Raji (cell line): ENCODE data around the gene KLHL25.

Source experiments
- POLR2A ChIP-seq: IDR thresholded peaks from 2 replicates; pipeline ENCODE4 v1.6.1; 2011; ENCODE audit warnings: low read depth, low read length, control low read depth; ENCODE audit not compliant: insufficient read depth

The KLHL25 gene

GRCh38 chr15:85727068-85727467, 67.7 kb downstream of the KLHL25 start:
- TF ChIP-seq POLR2A = no peak

GRCh38 chr15:85726454-85726853, 68.3 kb downstream of the KLHL25 start:
- no peak for TF ChIP-seq POLR2A

GRCh38 chr15:85725564-85725963, 69.2 kb downstream of the KLHL25 start:
- no peak for TF ChIP-seq POLR2A

- TF ChIP-seq POLR2A = no peak
Observed at GRCh38 chr15:85725019-85725418, 69.7 kb downstream of the KLHL25 start.

- no peak for TF ChIP-seq POLR2A
Observed at GRCh38 chr15:85723960-85724945, 70.5 kb downstream of the KLHL25 start.

- TF ChIP-seq POLR2A = no peak
Observed at GRCh38 chr15:85722374-85723152, 72.2 kb downstream of the KLHL25 start.

- TF ChIP-seq POLR2A = no peak
Observed at GRCh38 chr15:85718981-85719380, 75.7 kb downstream of the KLHL25 start.

GRCh38 chr15:85718271-85718971, 76.3 kb downstream of the KLHL25 start:
- TF ChIP-seq POLR2A = no peak

- TF ChIP-seq POLR2A = no peak
Observed at GRCh38 chr15:85717212-85717611, 77.5 kb downstream of the KLHL25 start.

GRCh38 chr15:85716261-85716660, 78.5 kb downstream of the KLHL25 start:
- TF ChIP-seq POLR2A = no peak

- no peak for TF ChIP-seq POLR2A
Observed at GRCh38 chr15:85711580-85712192, 83.0 kb downstream of the KLHL25 start.

- TF ChIP-seq POLR2A = no peak
Observed at GRCh38 chr15:85710340-85710842, 84.3 kb downstream of the KLHL25 start.
